Mesodermal cell (in vitro differentiated cells): ENCODE data around the gene PRRX2.
"Not testable (repeated sequence)": the region's sequence is repeated elsewhere in the genome, so short reads cannot be mapped to it uniquely, and the experiment has no call there.

ENCODE experiments used
- H3K27ac ChIP-seq: 2 replicates; pipeline ENCODE4 v1.7.0; 2013; ENCODE audit warnings: mild to moderate bottlenecking, low read depth, low read length, moderate library complexity; ENCODE audit not compliant: severe bottlenecking
- H3K36me3 ChIP-seq: 2 replicates; pipeline ENCODE4 v1.7.1; 2013; ENCODE audit warnings: mild to moderate bottlenecking, low read length, moderate library complexity; ENCODE audit not compliant: control insufficient read depth, insufficient read depth
- H3K4me1 ChIP-seq: one replicate; pipeline ENCODE4 v1.7.1; 2013; ENCODE audit warnings: mild to moderate bottlenecking, low read length; ENCODE audit not compliant: insufficient read depth, control insufficient read depth, poor library complexity, severe bottlenecking
- H3K4me3 ChIP-seq: 2 replicates; pipeline ENCODE4 v1.7.0; 2013; ENCODE audit warnings: low read length, control low read depth, mild to moderate bottlenecking; ENCODE audit not compliant: insufficient read depth, poor library complexity, severe bottlenecking; ENCODE audit errors: extremely low read depth
- H3K9me3 ChIP-seq: 2 replicates; pipeline ENCODE4 v1.7.1; 2013; ENCODE audit warnings: mild to moderate bottlenecking, low read length, moderate library complexity; ENCODE audit not compliant: control insufficient read depth
- WGBS, 2 experiments: methylation state at CpG; one replicate each; pipeline ENCODE4 v1.1.5; 2013; ENCODE audit warnings: missing lambda C conversion rate in 2 of 2; ENCODE audit not compliant: insufficient coverage in 2 of 2; 5-methylcytosine and 5-hydroxymethylcytosine counted together

The PRRX2 gene

DNA sequence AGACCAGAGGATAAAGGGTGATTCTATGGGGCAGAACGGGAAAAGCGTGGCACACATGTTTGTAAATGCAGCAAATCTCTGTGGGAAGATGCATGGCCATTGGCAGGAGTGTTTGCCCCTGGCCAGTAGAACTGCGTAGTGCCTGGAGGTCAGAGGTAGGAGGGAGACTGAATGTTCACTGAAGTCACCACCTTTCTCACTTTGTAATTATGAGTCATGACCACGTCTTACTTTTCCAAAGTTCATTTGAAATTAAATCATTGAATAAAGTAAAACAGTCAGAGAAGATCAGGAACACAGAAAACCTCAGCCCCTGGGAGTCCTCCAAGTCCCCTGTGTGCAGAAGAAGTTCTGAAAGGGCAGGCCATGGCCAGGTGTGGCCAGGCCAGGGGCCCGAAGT lies 82.8 kb downstream of the PRRX2 start:
- H3K27ac ChIP-seq = no peak overlapping the region
- H3K4me1 ChIP-seq = peaks cover 29% of the 10 kb centered on the region
- H3K4me3 ChIP-seq = no peak overlapping the region
- H3K36me3 ChIP-seq = no peaks in the 10 kb centered on the region
- 94 to 96% methylated on average over 3 of the region's 5 CpGs for WGBS, 2 experiments
- no peaks in the 10 kb centered on the region for H3K9me3 ChIP-seq

DNA sequence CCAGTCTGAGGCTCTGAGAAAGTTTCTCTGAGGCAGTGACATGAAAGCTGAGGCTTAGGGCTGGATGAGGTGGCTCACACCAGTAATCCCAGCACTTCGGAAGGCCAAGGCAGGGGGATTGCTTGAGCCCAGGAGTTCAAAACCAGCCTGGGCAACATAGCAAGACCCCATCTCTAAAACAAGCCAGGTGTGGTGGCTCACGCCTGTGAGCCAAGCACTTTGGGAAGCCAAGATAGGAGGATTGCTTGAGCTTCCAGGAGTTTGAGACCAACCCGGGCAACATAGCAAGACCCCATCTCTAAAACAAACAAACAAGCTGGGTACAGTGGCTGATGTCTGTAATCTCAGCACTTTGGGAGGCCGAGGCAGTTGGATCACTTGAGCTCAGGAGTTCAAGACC lies 83.6 kb downstream of the PRRX2 start:
- peaks cover 29% of the 10 kb centered on the region for H3K4me1 ChIP-seq
- not testable (repeated sequence) for H3K27ac ChIP-seq, H3K9me3 ChIP-seq, H3K4me3 ChIP-seq, H3K36me3 ChIP-seq
- 89 to 93% methylated on average over 3 to 4 of the region's 4 CpGs for WGBS, 2 experiments

GRCh38 chr9:129749575-129749974 lies 84.1 kb downstream of the PRRX2 start:
- Histone ChIP-seq H3K27ac (peak overlapping the region; percentile 91), H3K9me3 (no peaks in the 10 kb centered on the region), H3K4me1 (peaks cover 29% of the 10 kb centered on the region), H3K36me3 (no peaks in the 10 kb centered on the region), H3K4me3 (no peak overlapping the region)
- WGBS, 2 experiments = 97 to 100% methylated on average over 5 to 6 of the region's 6 CpGs

DNA sequence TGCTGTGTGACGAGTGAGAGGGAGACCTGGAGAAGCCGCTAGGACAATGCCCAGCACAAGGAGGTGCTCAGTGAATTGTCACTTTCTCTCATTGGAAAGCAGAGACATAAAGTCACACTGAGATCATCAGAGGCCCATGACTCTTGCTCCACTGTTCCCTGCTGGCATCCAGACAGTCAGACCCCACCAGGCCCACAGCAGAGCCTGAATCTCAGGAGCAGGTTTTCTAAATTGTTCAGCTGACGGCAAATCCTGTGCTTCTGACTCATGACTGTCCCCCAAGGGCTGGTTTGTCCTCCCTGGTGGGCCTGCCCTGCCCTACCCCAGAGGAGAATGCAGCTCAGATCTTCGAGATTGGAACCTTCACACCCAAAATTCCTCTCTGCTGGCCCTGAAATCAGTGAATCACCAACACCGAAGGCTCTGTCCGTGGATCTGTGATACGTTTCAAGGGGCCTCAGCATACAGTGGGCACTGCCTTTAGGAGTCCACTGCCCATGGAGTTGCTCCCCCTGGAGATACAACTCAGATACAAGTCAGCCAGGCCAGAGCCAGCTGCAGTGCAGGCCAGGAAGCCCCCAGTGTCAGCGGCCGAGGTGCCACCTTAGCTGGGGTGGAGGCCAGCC lies 84.7 kb downstream of the PRRX2 start:
- no peaks in the 10 kb centered on the region for H3K36me3 ChIP-seq
- WGBS, 2 experiments = 76 to 79% methylated on average over 9 of the region's 9 CpGs
- peak overlapping the region; percentile 91 for H3K27ac ChIP-seq
- no peaks in the 10 kb centered on the region for H3K9me3 ChIP-seq
- peaks cover 29% of the 10 kb centered on the region for H3K4me1 ChIP-seq
- no peak overlapping the region for H3K4me3 ChIP-seq

DNA sequence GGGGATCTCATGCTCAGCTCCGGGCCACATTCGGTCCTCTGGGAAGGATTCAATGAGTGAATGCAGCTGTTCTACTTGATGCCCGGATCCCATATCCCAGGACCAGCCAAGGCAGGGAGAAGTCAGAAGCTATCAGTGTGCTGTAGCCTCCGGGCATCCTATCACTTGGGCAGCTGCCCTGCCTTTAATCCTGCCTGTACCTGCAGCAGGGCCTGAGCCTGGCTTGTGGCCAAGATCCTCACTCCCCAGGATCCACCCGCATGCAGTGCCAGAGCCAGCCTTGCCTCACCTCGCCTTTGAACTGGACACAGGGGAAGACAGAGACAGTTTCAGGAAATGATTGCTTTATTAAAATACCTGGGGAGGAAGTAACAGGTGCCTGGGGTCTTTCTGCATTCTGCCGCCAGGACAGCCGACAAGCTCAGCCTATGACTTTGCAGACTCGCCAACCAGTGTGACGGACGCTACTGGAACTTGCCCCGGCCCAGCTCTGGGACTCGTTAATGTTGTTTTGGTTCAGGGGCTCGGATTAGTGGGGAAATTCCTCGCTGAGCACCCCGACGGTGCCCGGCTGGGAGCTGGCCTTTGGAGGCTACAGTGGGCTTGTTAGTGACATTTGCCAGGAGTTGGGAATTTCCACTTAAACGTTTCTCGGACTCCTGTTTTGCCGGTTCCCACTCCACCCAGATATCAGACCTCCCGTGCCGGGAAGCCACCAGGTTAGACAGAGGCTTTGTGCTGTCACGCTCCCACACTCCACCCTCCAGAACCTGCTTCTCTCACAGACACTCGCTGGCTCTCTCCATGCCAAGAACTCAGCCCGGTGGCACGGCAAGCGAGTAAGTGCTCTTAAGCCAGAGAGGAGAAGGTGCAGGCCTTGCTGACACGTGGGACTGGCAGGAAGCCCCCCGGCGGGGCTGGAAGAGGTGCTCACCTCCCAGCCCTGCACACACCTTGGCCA lies 86.7 kb downstream of the PRRX2 start:
- 84 to 89% methylated on average over 27 to 28 of the region's 31 CpGs for WGBS, 2 experiments
- H3K4me3 ChIP-seq = no peak overlapping the region
- H3K27ac ChIP-seq = no peak overlapping the region
- H3K4me1 ChIP-seq = peaks cover 31% of the 10 kb centered on the region
- H3K36me3 ChIP-seq = no peaks in the 10 kb centered on the region
- no peaks in the 10 kb centered on the region for H3K9me3 ChIP-seq

- H3K4me3 ChIP-seq = no peak within 1 kb of the TSS
- 20 to 36% methylated on average over 16 to 21 of the region's 23 CpGs for WGBS, 2 experiments
- H3K9me3 ChIP-seq = no peaks in the 10 kb centered on the region
- peaks cover 35% of the 10 kb centered on the region for H3K4me1 ChIP-seq
- no peak within 1 kb of the TSS for H3K27ac ChIP-seq
- H3K36me3 ChIP-seq = no peaks in the 10 kb centered on the region
These were observed 87.7 kb downstream of the PRRX2 start, which contains the start of gene PTGES for GRCh38 chr9:129752900-129753729. TSS of gene PTGES (minus strand) at chr9:129753042. CDS start at chr9:129753012, 30 bp downstream.

DNA sequence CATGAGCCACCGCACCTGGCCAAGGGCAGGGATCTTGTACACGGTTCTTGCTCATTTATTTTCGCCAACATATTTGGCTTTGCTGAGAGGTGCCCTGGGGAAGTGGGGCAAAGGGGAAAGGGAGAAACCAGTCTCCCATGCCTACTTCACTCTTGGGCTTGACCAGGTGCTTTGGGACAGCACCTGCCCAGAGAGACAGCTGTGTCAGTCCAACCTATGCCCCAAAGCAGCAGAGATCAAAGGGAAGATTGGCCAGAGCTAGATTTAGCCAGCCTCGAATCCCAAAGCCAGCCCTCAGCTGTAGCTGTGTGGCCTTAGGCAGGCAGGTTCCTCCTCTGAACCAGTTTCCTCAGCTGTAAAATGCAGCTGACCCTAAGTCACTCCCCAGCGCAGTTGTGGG lies 89.7 kb downstream of the PRRX2 start:
- no peak overlapping the region for H3K4me3 ChIP-seq
- H3K27ac ChIP-seq = no peak overlapping the region
- H3K9me3 ChIP-seq = no peaks in the 10 kb centered on the region
- peaks cover 30% of the 10 kb centered on the region for H3K4me1 ChIP-seq
- no peaks in the 10 kb centered on the region for H3K36me3 ChIP-seq
- 90 to 92% methylated on average over 4 to 5 of the region's 5 CpGs for WGBS, 2 experiments

DNA sequence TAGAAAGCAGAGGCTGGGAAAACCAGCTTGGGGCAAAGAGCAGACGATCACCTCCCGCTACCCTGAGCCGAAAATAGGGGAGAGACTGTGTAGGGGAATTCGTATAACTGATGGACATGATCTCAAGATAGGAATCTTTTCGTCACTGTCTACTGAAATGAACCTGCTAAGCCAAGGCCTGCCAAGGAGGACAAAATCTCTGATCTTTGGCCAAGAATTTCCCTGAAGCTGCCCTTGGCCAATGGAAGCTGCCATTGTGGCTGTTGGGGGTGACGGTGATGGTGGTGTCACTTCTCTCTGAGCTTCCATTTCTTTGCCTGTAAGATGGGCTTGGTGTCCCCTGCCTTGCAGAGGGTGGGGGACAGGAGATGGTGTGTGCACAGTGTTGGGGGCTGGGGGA lies 90.7 kb downstream of the PRRX2 start:
- H3K9me3 ChIP-seq = no peaks in the 10 kb centered on the region
- no peak overlapping the region for H3K4me3 ChIP-seq
- peaks cover 22% of the 10 kb centered on the region for H3K4me1 ChIP-seq
- H3K36me3 ChIP-seq = no peaks in the 10 kb centered on the region
- WGBS, 2 experiments = 96 to 99% methylated on average over 6 of the region's 6 CpGs
- no peak overlapping the region for H3K27ac ChIP-seq

DNA sequence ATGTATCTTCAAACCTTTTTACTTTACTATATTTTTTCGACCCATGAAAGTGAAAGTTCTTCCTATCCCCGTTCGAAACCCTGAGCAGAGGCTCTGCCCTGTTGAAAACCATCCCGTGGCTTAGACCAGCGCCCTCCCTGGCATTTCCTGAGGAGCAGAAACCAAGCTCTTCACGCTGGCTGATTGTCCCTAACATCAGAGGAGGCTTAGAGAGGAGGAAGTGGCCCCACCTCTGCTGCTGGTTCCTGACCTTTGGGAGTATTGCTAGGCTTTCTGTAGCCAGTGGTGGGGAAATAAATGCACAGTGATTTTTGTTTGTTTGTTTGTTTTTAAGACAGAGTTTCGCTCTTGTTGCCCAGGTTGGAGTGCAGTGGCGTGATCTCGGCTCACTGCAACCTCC lies 91.6 kb downstream of the PRRX2 start:
- H3K9me3 ChIP-seq = no peaks in the 10 kb centered on the region
- WGBS, 2 experiments = 81 to 83% methylated on average over 6 to 9 of the region's 9 CpGs
- no peaks in the 10 kb centered on the region for H3K36me3 ChIP-seq
- H3K4me3 ChIP-seq = no peak overlapping the region
- no peak overlapping the region for H3K27ac ChIP-seq
- peaks cover 21% of the 10 kb centered on the region for H3K4me1 ChIP-seq

DNA sequence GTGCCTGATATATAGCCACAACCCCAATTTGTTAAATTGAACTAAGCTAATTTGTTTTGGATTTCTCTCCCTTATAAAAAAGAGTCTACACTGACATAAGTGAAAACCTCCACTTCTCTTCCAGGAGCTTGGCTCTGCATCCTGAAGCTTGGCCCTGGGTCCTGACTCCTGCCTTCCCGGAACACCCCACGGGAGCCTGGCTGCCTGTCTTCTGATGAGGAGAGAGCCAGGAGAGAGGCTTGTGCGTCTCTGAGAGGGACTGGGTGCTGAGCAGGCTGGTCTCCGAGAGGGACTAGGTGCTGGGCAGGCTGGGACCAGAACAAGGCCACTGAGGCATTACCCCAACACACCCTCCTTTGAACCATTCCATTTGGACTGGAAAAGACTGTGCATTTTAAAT lies 93.9 kb downstream of the PRRX2 start:
- no peaks in the 10 kb centered on the region for H3K9me3 ChIP-seq

More for the DNA sequence above, 93.9 kb downstream of the PRRX2 start:
- no peak overlapping the region for H3K27ac ChIP-seq
- 94% methylated on average over 2 of the region's 4 CpGs; no CpG with 5 or more reads in 1 of the 2 experiments for WGBS, 2 experiments
- no peak overlapping the region for H3K4me3 ChIP-seq
- H3K36me3 ChIP-seq = no peaks in the 10 kb centered on the region
- peaks cover 27% of the 10 kb centered on the region for H3K4me1 ChIP-seq
